DMS153 treated with DMSO at 0.1 percent for 48 hours (cell line): ENCODE data around the gene SLC7A11.
A peak's percentile ranks its signal among the peaks of the same experiment; 100 is the strongest.

ENCODE experiments used
- DNase-seq: peaks from one replicate; lab custom pipeline; 2025; ENCODE audit not compliant: unreplicated experiment; lab: John Stamatoyannopoulos, UW

Gene SLC7A11

DNA sequence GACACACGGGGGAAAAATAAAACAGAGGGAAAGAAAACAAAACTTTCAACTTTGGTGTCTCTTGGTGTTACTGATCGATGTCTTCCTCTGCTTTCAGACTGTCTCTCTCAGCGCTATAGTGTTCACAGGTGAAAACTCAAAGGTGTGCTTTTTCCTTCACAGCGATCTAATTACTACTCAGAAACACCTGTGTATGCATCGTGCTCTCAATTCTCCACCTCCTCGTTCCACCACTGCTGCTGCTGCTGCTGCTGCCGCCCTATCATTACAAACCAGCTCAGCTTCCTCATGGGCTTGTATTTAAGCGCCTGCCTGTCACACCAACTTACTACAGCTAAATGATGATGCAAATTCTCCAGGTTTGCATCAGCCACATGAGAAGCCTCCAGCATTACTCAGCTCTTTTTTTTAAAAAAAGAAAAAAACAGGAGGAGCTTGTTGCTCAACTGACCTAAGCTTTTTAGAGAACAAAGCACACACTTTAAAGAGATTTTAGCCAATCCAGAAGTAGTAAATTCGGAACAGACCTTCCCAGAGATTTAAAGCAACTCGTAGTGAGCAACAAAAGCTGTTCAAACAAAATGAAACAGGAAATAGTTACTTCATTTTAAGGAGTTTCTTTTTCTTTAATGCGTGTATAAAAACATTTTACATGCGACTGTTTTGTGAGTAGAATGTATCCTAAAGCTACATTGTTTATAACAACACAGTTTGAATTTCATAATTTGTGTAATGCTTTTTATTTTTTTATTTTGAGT lies at the start of gene SLC7A11:
Gene SLC7A11, minus strand, starts transcription at position 274 of the 758 bp plus-strand sequence. CDS start 280 bp downstream, outside the sequence.
- DNase-seq = peak; percentile 92

DNA sequence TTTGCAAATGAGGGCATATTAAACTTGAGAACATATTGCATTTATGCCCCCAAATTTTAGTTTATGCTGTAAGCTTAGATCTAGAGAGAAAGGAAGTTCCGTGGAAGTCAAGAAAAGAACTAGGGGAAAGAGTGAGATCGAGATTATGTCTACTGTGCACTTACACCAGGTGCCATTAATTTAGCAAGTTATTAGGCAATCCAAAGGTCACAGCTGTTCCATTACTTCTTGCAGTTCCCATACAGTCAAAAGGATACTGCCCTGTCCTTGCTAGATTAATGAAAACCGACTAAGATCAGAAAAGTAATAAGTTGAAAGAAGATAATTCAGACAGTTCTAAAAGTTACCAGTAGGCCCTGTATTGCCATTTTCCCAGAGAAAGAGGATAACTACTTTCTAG lies 49.3 kb upstream of the SLC7A11 start:
- no peak for DNase-seq

DNA sequence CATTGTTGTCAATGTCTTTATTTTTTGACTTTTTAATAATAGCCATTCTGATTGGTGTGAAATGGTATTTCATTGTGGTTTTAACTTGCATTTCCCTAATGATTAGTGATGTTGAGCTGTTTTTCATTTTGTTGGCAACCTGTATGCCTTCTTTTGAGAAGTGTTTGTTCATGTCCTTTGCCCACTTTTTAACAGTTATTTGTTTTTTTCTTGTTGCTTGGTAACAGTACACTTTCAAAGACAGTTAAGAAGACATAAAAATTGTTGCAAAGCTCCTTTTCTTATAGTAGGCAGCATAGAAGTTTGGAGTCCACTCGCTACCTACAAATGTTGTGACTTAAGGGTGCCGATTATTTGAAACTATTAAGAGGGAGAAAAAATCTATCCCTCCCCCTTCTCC lies 48.7 kb upstream of the SLC7A11 start:
- DNase-seq = peak; percentile 10

DNA sequence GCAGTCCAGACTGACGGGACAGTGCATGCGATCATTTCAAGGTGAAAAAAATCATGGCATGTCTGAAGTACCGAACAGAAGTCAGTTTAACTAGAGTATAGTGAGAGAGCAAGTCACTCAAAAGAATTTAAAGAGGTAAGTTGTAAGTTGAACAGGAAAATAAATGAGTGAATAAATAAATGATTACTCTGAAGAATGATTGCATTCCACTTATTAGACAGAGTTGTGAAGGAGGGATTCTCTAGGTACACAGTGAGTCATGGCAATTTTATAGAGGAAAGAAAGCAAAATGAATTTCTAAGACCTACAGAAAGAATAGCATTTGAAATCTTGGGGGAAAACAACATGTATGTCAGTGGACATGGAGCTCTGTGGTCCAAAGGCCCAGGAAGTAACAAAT lies 37.1 kb upstream of the SLC7A11 start:
- no peak for DNase-seq

GRCh38 chr4:138277133-138277532 lies 35.0 kb upstream of the SLC7A11 start:
- no peak for DNase-seq

- no peak for DNase-seq
These were observed 33.9 kb upstream of the SLC7A11 start for GRCh38 chr4:138275963-138276621.

- DNase-seq = no peak
These were observed 33.1 kb upstream of the SLC7A11 start for GRCh38 chr4:138275216-138275615.

- no peak for DNase-seq
These were observed 27.0 kb upstream of the SLC7A11 start for GRCh38 chr4:138269175-138269574.

DNA sequence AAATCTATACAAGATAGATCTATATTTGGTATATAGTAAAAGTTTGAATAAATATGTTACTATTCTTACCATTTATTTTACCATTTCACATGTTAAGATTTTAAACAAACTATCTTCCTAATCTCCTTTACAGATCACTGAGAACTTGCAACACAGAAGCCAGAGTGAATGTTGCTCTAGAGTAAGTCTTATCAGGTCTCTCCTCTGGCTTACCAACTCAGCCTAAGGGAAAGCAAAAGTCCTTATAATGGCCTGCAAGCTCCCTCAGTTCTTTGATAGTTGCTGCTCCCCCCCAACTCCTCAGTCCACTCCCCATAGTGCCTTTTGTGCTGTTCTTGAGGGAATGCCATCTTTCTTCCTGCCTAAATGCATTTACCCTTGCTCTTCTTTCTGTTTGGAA lies 25.7 kb upstream of the SLC7A11 start:
- no peak for DNase-seq

- no peak for DNase-seq
These were observed 24.8 kb upstream of the SLC7A11 start for GRCh38 chr4:138266948-138267347.

DNA sequence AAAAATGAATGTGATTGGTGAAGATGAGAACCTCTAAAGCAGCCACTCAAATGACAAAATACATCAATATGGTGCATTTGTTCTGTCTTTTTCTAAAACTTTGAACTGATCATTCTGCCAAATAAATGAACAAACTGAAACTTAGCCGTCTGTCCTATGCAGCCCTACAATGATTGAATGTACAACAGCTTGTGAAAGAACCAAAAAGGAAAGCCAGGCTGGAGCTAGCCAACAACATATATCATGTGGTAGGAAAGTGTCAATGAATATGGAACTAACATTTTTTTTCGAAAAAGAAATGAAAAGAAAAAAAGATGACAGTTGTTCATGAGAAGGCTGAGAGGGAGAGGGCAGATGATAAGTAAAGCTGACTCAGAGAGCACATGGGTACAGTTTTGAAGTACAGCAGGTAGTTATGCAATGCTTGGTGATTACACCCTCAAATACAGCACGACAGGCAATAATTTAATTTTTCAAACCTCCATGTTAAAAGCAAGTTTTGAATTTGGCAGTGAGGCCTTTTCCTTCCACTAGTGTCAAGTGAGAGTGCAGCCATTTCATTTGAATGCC lies 21.2 kb upstream of the SLC7A11 start:
- no peak for DNase-seq

DNA sequence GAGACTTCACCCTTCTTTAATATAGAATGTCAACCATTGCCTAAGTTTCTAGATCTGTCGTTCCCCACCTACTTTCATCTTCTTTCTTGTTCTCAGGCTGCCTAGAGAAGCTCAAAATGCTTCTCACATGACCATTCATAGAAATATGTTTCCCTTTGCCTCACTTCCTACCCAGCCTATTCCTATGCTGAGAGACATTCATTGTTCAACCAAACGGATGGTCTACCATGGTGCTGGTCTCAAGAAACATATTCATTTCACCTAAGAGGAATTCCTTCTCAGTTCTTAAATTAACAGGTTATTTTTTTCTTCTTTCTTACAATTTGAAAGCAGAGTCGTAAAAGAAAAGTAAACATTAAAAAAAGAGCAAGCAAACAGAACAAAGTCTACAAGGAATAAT lies 20.3 kb upstream of the SLC7A11 start:
- no peak for DNase-seq

DNA sequence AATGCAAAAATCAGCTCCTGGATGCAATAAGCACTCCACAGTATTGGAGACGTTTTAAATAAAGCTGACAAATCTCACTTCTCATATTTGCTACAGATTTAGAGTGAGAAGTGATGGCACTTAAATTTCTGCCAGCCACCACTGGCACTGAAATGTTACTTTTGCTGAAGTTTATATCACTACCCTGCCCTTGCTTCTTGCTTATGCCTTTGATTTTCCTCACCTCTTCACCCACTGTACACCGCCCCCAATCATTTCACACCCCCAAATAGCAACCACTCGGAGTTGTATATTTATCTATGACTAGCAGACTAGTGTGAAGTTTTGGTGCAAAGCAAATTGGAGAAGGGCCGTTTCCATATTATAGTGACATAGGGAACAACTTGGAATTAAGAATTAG lies 19.9 kb upstream of the SLC7A11 start:
- DNase-seq = no peak

GRCh38 chr4:138259824-138260223 lies 17.7 kb upstream of the SLC7A11 start:
- no peak for DNase-seq

GRCh38 chr4:138259271-138259670 lies 17.1 kb upstream of the SLC7A11 start:
- DNase-seq = no peak

DNA sequence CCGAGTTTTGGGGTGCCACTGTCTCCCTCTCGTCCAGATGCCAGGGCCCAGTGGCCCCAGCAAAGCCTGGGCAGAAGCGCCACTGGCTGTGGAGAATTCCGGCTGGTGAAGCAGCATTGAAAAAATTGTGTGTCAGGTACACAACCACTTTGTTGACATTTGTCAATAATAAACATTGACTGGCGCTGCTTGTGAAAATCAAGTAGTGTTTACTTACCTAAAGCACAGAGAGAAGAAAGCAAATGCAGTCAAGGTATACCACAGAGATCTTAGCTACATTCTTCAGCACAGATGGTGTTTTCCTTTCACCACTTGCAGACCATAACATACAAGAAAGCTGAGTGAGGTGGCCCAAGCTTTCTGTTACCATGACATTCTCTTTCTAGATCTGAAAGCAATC lies 14.5 kb upstream of the SLC7A11 start:
- no peak for DNase-seq

DNA sequence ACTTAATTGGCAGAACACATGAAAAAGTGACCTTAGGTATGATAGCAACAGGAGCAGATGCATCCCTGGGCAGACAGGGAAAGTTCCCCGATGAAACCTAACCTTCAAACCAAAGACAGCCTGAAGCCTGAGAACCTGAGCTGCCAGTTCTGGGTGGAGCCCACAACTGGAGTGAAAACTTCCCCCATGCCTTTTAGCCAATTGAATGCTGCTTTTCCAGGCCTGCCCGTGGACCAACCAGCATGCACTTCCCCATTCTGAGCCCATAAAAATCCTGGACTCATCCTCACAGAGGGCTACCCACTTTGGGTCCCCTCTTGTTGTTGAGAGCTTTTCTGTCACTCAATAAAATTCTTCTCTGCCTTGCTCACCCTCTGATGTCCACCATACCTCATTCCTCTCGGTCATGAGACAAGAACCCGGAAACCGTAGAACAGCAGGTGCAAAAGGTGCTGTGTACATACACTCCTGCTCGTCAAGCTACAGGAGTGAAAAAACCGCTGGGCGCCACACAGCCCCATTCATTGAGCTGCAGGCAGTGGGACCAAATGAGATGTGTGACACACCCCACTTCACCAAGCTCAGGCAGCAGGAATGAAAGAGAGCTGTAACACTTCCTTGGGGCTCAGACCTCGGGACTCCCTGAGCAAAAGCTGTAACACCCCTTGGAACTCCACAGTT lies 13.9 kb upstream of the SLC7A11 start:
- no peak for DNase-seq

- DNase-seq = no peak
These were observed 10.4 kb upstream of the SLC7A11 start for GRCh38 chr4:138252551-138252950.

GRCh38 chr4:138251938-138252337 lies 9.8 kb upstream of the SLC7A11 start:
- DNase-seq = no peak

DNA sequence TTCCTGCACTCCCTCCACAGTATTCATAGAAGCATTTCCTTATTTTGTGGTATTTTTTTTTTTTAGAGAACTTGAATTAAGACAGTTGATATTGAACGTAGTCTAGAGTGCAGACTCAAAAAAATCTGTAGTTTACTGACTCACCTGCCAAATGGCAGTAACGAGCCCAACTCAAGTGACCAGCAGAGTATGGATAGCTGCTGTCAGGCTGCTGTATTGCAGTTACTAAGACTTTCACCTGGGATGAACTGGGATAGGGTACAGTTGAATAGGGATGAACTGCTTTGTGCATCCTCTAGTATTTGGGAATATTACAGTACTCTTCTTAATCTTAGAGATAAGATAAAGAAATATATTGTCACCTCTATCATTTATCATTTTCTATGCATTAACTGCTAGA lies 7.0 kb upstream of the SLC7A11 start:
- DNase-seq = no peak

- no peak for DNase-seq
These were observed 5.9 kb upstream of the SLC7A11 start for GRCh38 chr4:138248058-138248457.

DNA sequence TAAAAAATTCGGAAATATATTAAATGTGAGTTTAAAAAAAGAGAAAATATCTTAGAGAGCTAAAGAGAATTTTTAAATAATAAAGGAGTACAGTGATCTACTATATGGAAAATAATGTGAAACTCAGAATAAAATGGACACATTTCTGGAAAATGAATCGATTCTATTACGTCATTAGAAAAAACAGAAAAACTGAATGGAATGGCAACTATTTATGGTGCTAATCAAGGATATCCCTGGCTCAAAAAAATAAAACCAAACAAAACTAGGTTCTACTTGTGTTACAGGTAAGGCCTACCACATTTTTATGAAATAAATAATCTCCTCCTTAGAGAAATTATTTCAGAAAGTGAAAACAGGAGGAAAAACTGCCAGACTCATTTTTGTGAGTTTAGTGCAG lies 5.5 kb upstream of the SLC7A11 start:
- no peak for DNase-seq
